ENCODE results near the gene C1orf159. TPM values are rescaled to one million over a fixed set of nuclear protein-coding genes. Genes with fewer than 3 reads are reported as not detected.
"Not testable (repeated sequence)": the region's sequence is repeated elsewhere in the genome, so short reads cannot be mapped to it uniquely, and the experiment has no call there.

Gene C1orf159
- total and polyA plus RNA-seq, 4 donors = 4.4 to 27.0 (median 16.1) TPM

DNA sequence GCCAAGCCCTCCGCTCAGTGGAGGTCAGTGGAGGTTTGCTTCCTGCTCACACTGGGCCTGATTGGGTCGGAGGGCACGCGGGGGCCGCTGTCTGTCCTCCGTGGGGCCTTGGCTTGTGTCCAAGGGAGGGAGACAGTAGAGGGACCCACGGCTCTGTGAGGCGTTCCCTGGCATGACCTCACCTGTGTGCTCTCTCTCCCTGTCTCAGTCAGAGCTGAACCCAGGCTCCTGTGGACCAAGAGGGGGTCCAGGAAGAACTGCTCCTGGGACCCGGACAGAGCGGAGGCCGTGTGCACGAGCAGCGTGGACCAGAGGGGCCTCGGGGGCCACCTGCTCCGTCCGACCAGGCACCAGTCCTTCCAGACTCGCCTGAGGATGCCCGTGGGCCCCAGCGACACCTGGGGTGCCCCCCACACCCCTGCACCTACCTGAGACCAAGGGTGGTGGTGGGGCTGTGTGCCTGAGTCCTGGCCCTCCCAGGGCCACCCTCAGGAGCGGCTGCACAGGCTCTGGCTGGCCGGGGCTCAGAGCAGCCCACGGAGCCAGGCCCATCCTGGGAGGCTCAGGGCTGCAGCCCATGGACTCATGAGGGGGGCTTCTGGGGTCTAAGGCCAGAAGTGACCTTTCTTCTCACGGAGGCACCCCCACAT, 44.5 kb upstream of the C1orf159 start:
- Histone ChIP-seq H3K27me3 (ENCODE audit: control insufficient read depth, insufficient read depth, low read length) (peaks cover 19% of the 10 kb centered on the region), H3K9me3 (ENCODE audit: control insufficient read depth, insufficient read depth, low read length) (no peaks in the 10 kb centered on the region), H3K27ac (ENCODE audit: low read depth, low read length) (no peak overlapping the region), H3K4me3 (ENCODE audit: low read depth, low read length) (no peak overlapping the region), H3K4me1 (ENCODE audit: control insufficient read depth, insufficient read depth, low read length) (peaks cover 25% of the 10 kb centered on the region), H3K36me3 (ENCODE audit: control insufficient read depth, insufficient read depth, low read length) (peaks cover 2% of the 10 kb centered on the region)
- no peak for DNase-seq (ENCODE audit: low read depth in 4 of 6, low spot score in 6 of 6)
- WGBS (ENCODE audit: insufficient coverage) = 80% methylated on average over 11 of the region's 23 CpGs

DNA sequence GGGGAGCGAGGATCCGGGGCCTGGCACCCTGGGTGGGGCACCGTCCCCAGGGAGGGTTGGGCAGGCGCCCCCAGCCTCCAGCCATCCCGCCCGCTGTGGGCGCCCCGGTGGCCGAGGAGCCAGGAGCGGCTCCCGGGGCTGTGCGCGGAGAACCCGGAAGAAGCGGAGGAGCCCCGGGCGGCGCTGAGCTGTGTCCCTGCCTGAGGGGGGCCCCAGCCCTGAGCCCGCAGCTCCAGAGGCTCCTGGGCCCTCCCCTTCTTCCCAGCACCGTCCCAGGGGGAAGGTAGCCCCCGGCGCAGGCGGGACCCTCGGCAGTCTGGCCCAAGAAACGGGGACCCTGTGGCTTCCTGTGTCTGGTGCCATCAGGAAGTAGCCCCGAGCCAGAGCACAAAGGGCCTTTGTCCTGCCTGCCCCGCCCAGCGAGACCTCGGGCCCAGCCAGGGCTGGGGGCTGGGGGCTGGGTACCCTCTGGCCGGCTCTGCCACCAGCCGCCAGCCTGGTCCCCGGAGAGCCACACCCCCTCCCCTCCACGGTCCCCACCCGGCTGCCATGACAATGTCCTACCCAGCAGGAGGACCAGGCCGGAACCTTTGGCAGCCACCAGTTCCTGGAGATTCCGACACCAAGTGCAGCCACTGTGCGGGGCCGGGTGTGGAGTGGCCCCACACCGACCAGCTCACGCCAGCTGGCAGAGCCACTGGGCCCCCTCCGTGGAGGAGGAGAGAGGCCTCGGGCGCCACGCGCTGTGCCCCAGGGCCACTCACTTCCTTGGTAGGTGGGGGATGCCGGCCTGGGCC, 42.2 kb upstream of the C1orf159 start:
- peaks cover 2% of the 10 kb centered on the region for H3K36me3 ChIP-seq (ENCODE audit: control insufficient read depth, insufficient read depth, low read length)
- peaks cover 2% of the 10 kb centered on the region for H3K27me3 ChIP-seq (ENCODE audit: control insufficient read depth, insufficient read depth, low read length)
- H3K27ac ChIP-seq (ENCODE audit: low read depth, low read length) = peak overlapping the region; percentile 92
- peak overlapping the region; percentile 51 for H3K4me3 ChIP-seq (ENCODE audit: low read depth, low read length)
- H3K9me3 ChIP-seq (ENCODE audit: control insufficient read depth, insufficient read depth, low read length) = no peaks in the 10 kb centered on the region
- 5% methylated on average over 42 of the region's 46 CpGs for WGBS (ENCODE audit: insufficient coverage)
- DNase-seq (ENCODE audit: low read depth in 4 of 6, low spot score in 6 of 6) = peak in 5 of 6 donors; percentile 32 to 86 (median 56)
- H3K4me1 ChIP-seq (ENCODE audit: control insufficient read depth, insufficient read depth, low read length) = peaks cover 25% of the 10 kb centered on the region

DNA sequence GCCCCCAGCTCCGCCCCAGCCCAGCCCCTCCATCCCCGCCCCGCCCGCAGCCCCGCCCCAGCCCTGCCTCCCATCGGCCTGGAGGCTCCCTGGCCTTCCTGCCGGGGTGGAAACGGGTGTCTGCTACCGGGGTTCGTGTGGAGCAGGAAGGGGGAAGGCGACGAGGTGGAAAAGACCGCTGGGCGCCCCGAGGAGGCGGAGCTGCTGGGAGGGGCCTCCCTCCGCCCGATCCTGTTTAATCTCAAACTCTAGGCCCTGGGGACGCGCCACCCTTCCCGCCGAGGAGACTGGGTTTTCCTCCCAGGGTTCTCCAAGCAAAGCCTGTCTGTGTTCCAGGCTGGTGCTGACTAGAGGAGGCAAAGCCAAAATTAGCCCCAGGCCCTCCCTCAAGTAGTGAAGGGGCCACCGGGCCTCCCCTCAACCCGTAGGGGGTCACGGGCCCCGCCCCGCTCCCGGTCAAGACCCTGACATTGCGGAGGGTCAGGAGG, 41.6 kb upstream of the C1orf159 start:
- Histone ChIP-seq H3K9me3 (ENCODE audit: control insufficient read depth, insufficient read depth, low read length) (no peaks in the 10 kb centered on the region), H3K27me3 (ENCODE audit: control insufficient read depth, insufficient read depth, low read length) (no peaks in the 10 kb centered on the region), H3K27ac (ENCODE audit: low read depth, low read length) (peak overlapping the region; percentile 92), H3K36me3 (ENCODE audit: control insufficient read depth, insufficient read depth, low read length) (peaks cover 2% of the 10 kb centered on the region), H3K4me1 (ENCODE audit: control insufficient read depth, insufficient read depth, low read length) (peaks cover 25% of the 10 kb centered on the region), H3K4me3 (ENCODE audit: low read depth, low read length) (peak overlapping the region; percentile 51)
- WGBS (ENCODE audit: insufficient coverage) = 2% methylated on average over 24 of the region's 29 CpGs
- peak in 4 of 6 donors; percentile 23 to 87 (median 58) for DNase-seq (ENCODE audit: low read depth in 4 of 6, low spot score in 6 of 6)

- Histone ChIP-seq H3K27ac (ENCODE audit: low read depth, low read length) (no peak overlapping the region), H3K4me3 (ENCODE audit: low read depth, low read length) (no peak overlapping the region), H3K36me3 (ENCODE audit: control insufficient read depth, insufficient read depth, low read length) (peaks cover 2% of the 10 kb centered on the region), H3K9me3 (ENCODE audit: control insufficient read depth, insufficient read depth, low read length) (no peaks in the 10 kb centered on the region), H3K4me1 (ENCODE audit: control insufficient read depth, insufficient read depth, low read length) (peaks cover 25% of the 10 kb centered on the region), H3K27me3 (ENCODE audit: control insufficient read depth, insufficient read depth, low read length) (no peaks in the 10 kb centered on the region)
- WGBS (ENCODE audit: insufficient coverage) = 50% methylated on average over 2 of the region's 9 CpGs
- no peak for DNase-seq (ENCODE audit: low read depth in 4 of 6, low spot score in 6 of 6)
Observed at GRCh38 chr1:1157033-1157365, 41.1 kb upstream of the C1orf159 start.

DNA sequence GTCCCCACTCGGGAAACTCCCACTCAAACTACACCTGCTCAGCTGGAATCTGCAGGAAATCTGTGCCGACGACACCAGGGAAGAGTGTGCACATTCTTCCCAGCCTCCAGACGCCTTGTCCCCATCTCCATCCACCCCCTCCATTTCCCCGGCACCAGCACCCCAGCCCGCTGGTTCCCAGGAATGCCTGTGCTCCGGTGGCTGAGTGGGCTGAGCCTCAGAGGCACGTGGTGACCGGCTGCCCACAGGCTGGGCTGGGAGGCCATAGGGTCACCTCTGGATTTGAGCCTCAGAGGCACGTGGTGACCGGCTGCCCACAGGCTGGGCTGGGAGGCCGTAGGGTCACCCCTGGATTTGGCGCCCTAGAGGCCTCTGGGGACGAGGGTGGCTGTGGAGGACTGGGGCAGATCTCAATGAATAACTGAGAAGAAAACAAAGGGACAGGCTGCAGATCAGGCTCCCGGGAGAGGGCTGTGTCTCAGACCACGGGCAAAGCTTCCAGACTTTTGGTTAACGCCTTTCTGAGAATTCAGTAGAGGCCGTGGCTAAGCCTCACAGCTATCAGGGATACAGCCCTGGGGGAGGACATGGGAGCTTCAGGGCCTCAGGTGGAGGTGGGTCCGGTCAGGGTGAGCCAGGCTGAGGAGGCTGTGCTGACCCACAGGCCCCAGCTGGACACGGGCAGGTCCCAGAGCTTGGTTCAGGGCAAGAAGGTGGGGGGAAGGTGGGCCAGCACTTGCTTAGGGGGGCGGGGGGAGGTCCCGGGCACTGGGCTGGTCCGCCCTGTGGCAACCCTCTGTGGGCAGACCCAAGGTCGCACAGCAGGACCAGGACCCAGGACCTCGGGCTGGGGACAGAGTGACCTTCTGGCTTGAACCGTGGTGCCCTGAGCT, 40.5 kb upstream of the C1orf159 start:
- Histone ChIP-seq H3K4me1 (ENCODE audit: control insufficient read depth, insufficient read depth, low read length) (peaks cover 22% of the 10 kb centered on the region), H3K27me3 (ENCODE audit: control insufficient read depth, insufficient read depth, low read length) (no peaks in the 10 kb centered on the region), H3K9me3 (ENCODE audit: control insufficient read depth, insufficient read depth, low read length) (no peaks in the 10 kb centered on the region), H3K4me3 (ENCODE audit: low read depth, low read length) (no peak overlapping the region), H3K27ac (ENCODE audit: low read depth, low read length) (no peak overlapping the region), H3K36me3 (ENCODE audit: control insufficient read depth, insufficient read depth, low read length) (peaks cover 2% of the 10 kb centered on the region)
- DNase-seq (ENCODE audit: low read depth in 4 of 6, low spot score in 6 of 6) = no peak
- WGBS (ENCODE audit: insufficient coverage) = 83% methylated on average over 21 of the region's 26 CpGs

- WGBS (ENCODE audit: insufficient coverage) = 95% methylated on average over 9 of the region's 10 CpGs
Observed at GRCh38 chr1:1155258-1155657, 39.4 kb upstream of the C1orf159 start.

DNA sequence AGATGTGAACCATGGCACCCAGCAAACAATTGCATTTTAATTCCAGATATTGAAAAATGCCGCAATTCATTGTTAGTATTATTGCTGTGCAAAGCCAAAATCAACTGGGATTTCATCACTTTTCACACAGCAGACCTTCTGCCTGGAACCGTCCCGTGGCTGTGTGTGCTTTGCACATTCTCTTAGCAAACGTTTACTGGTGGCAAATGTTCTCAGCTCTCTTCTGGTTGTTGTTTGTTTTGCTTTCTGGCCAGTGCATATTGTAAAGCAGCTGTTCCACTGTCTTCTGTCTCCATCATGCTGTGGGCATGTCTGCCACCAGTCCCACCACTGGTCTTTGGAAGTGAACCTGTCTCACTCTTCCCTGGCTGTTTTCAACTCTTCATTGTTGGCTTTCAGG, 38.0 kb upstream of the C1orf159 start:
- H3K4me1 ChIP-seq (ENCODE audit: control insufficient read depth, insufficient read depth, low read length) = peaks cover 19% of the 10 kb centered on the region
- no peaks in the 10 kb centered on the region for H3K9me3 ChIP-seq (ENCODE audit: control insufficient read depth, insufficient read depth, low read length)
- peaks cover 2% of the 10 kb centered on the region for H3K36me3 ChIP-seq (ENCODE audit: control insufficient read depth, insufficient read depth, low read length)
- H3K27ac ChIP-seq (ENCODE audit: low read depth, low read length) = no peak overlapping the region
- no peak for DNase-seq (ENCODE audit: low read depth in 4 of 6, low spot score in 6 of 6)
- no peaks in the 10 kb centered on the region for H3K27me3 ChIP-seq (ENCODE audit: control insufficient read depth, insufficient read depth, low read length)
- H3K4me3 ChIP-seq (ENCODE audit: low read depth, low read length) = no peak overlapping the region
- WGBS (ENCODE audit: insufficient coverage) = 78% methylated on average over 2 of the region's 4 CpGs

More at GRCh38 chr1:1155258-1155657, 39.4 kb upstream of the C1orf159 start:
- Histone ChIP-seq H3K4me1 (ENCODE audit: control insufficient read depth, insufficient read depth, low read length) (peaks cover 22% of the 10 kb centered on the region), H3K27me3 (ENCODE audit: control insufficient read depth, insufficient read depth, low read length) (no peaks in the 10 kb centered on the region), H3K4me3 (ENCODE audit: low read depth, low read length) (no peak overlapping the region), H3K36me3 (ENCODE audit: control insufficient read depth, insufficient read depth, low read length) (peaks cover 2% of the 10 kb centered on the region), H3K9me3 (ENCODE audit: control insufficient read depth, insufficient read depth, low read length) (no peaks in the 10 kb centered on the region), H3K27ac (ENCODE audit: low read depth, low read length) (no peak overlapping the region)
- DNase-seq (ENCODE audit: low read depth in 4 of 6, low spot score in 6 of 6) = no peak

GRCh38 chr1:1153215-1153614, 37.3 kb upstream of the C1orf159 start:
- DNase-seq (ENCODE audit: low read depth in 4 of 6, low spot score in 6 of 6); H3K27me3 ChIP-seq (ENCODE audit: control insufficient read depth, insufficient read depth, low read length); H3K4me3 ChIP-seq (ENCODE audit: low read depth, low read length); H3K27ac ChIP-seq (ENCODE audit: low read depth, low read length); H3K9me3 ChIP-seq (ENCODE audit: control insufficient read depth, insufficient read depth, low read length); H3K36me3 ChIP-seq (ENCODE audit: control insufficient read depth, insufficient read depth, low read length): not testable (repeated sequence)
- 87% methylated on average over 14 of the region's 14 CpGs for WGBS (ENCODE audit: insufficient coverage)
- peaks cover 13% of the 10 kb centered on the region for H3K4me1 ChIP-seq (ENCODE audit: control insufficient read depth, insufficient read depth, low read length)

GRCh38 chr1:1152431-1152830, 36.5 kb upstream of the C1orf159 start:
- not testable (repeated sequence) for H3K36me3 ChIP-seq (ENCODE audit: control insufficient read depth, insufficient read depth, low read length); H3K27me3 ChIP-seq (ENCODE audit: control insufficient read depth, insufficient read depth, low read length); H3K4me3 ChIP-seq (ENCODE audit: low read depth, low read length); H3K9me3 ChIP-seq (ENCODE audit: control insufficient read depth, insufficient read depth, low read length); H3K4me1 ChIP-seq (ENCODE audit: control insufficient read depth, insufficient read depth, low read length); H3K27ac ChIP-seq (ENCODE audit: low read depth, low read length); DNase-seq (ENCODE audit: low read depth in 4 of 6, low spot score in 6 of 6)
- 90% methylated on average over 13 of the region's 13 CpGs for WGBS (ENCODE audit: insufficient coverage)
